Common myeloid progenitor, CD34-positive (primary cell): ENCODE results near the gene TAB2.

ENCODE experiments used
- CTCF ChIA-PET: fragments of 350-600 bp; sonication (Branson Sonifier 250); formaldehyde crosslinking; loops from one replicate; lab custom pipeline; 2021; ENCODE audit warnings: antibody characterized with exemption; lab: Charles Lee
- POLR2A ChIA-PET: fragments of 350-600 bp; sonication (Branson Sonifier 250); formaldehyde crosslinking; loops from one replicate; lab custom pipeline; 2021; ENCODE audit warnings: antibody characterized with exemption; lab: Charles Lee
- DNase-seq, 3 donors: peaks; one replicate each; pipeline versions ENCODE4 v3.0.0 to v3.0.0-alpha.2; 2013
- H3K27ac ChIP-seq, 2 experiments: 1 replicate in 1 of 2; 2 replicates in 1 of 2; pipeline ENCODE4 v1.7.0; 2013; ENCODE audit warnings: inconsistent platforms in 2 of 2, low read length in 2 of 2, mild to moderate bottlenecking in 2 of 2, low read depth in 1 of 2, moderate library complexity in 1 of 2; ENCODE audit not compliant: severe bottlenecking in 2 of 2, insufficient read depth in 1 of 2, poor library complexity in 1 of 2
- H3K27me3 ChIP-seq, 5 experiments: replicated peaks in 2 of 5; 1 replicate in 3 of 5; 2 replicates in 2 of 5; pipeline versions ENCODE4 v1.6.1 to v1.7.0; 2013; ENCODE audit warnings: low read length in 4 of 5, mild to moderate bottlenecking in 2 of 5, moderate library complexity in 2 of 5, inconsistent platforms in 1 of 5; ENCODE audit not compliant: insufficient read depth in 5 of 5, control insufficient read depth in 4 of 5
- H3K36me3 ChIP-seq, 4 experiments: 1 replicate in 2 of 4; 2 replicates in 2 of 4; pipeline versions ENCODE4 v1.6.1 to v1.7.0; 2013; ENCODE audit warnings: low read length in 3 of 4, control low read depth in 1 of 4, mild to moderate bottlenecking in 1 of 4; ENCODE audit not compliant: control insufficient read depth in 4 of 4, insufficient read depth in 4 of 4
- H3K4me1 ChIP-seq, 4 experiments: 1 replicate in 3 of 4; 2 replicates in 1 of 4; pipeline versions ENCODE4 v1.6.1 to v1.7.1; 2013; ENCODE audit warnings: low read length in 3 of 4, mild to moderate bottlenecking in 3 of 4, control low read depth in 1 of 4, inconsistent platforms in 1 of 4, moderate library complexity in 1 of 4; ENCODE audit not compliant: control insufficient read depth in 4 of 4, insufficient read depth in 4 of 4; ENCODE audit errors: control extremely low read depth in 1 of 4
- H3K4me3 ChIP-seq, 7 experiments: 1 replicate in 4 of 7; 2 replicates in 3 of 7; pipeline versions ENCODE4 v1.5.1 to v1.7.0; 2013; ENCODE audit warnings: mild to moderate bottlenecking in 7 of 7, low read length in 6 of 7, moderate library complexity in 6 of 7, inconsistent platforms in 2 of 7, low read depth in 2 of 7, control low read depth in 1 of 7; ENCODE audit not compliant: insufficient read depth in 4 of 7, control insufficient read depth in 1 of 7; ENCODE audit errors: extremely low read depth in 1 of 7
- H3K9me3 ChIP-seq, 5 experiments: 1 replicate in 4 of 5; 2 replicates in 1 of 5; pipeline versions ENCODE4 v1.6.1 to v1.7.1; 2013; ENCODE audit warnings: low read length in 4 of 5, mild to moderate bottlenecking in 2 of 5, inconsistent platforms in 1 of 5, low read depth in 1 of 5, moderate library complexity in 1 of 5; ENCODE audit not compliant: control insufficient read depth in 4 of 5, insufficient read depth in 2 of 5; ENCODE audit errors: control extremely low read depth in 1 of 5
- WGBS: methylation state at CpG from one replicate; pipeline ENCODE4 v1.1.5; 2013; ENCODE audit not compliant: insufficient coverage; 5-methylcytosine and 5-hydroxymethylcytosine counted together

The TAB2 gene

DNA sequence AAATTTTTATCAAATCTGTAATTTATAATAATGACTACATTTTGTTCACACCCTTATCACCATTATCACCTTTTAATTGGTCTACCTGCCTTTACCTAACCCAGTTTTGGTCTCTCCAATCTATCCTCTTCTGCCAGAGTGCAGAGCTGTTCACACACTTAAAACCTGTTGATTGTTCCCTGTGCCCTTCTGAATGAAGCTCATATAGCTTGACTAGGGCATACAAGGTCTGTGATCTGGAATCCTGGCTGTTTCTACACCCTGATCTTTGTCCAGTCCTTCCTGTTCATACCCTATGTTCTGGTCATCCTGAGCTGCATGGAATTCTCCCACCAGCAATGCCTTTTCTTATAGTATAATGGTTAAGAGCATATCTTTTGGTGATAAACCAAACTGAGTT is 53.6 kb downstream of the TAB2 start:
- no peak overlapping the region for H3K4me3 ChIP-seq
- POLR2A ChIA-PET: interaction anchor here (0.6 kb wide), 2 partner anchors 24 to 78 kb away, joined by 3 to 4 read pairs; no protein-coding TSS in a partner anchor
- peak overlapping the region in 1 of 2 experiments; percentile 26 for H3K27ac ChIP-seq
- CTCF ChIA-PET: interaction anchor here (1.1 to 1.6 kb wide), 2 partner anchors 28 to 289 kb away, joined by 3 to 4 read pairs; no protein-coding TSS in a partner anchor
- no peaks in the 10 kb centered on the region for H3K9me3 ChIP-seq
- H3K27me3 ChIP-seq: no peaks in the 10 kb centered on the region
- peaks cover 10 to 24% (median 15%) of the 10 kb centered on the region in 4 experiments for H3K36me3 ChIP-seq
- no peak for DNase-seq
- peaks cover 6 to 35% (median 13%) of the 10 kb centered on the region in 4 experiments for H3K4me1 ChIP-seq

DNA sequence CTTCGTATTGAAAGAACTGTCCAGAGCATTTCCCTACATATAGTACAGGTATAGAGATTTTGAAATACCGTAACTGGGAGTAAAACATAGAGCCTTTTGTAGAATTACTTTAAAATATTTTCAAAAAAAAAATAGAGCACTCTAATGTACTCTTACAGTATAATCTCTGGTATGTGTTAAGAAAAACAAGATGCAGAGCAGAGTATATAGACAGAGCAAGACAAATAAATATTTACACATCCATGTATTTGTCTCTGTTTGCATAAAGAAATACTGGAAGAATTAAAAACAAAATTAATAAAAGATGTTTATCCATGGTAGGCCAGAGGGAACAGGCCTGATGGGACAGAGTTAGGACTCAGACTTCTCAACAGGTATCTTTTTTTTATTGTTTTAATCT is 54.5 kb downstream of the TAB2 start:
- peaks cover 6 to 29% (median 10%) of the 10 kb centered on the region in 4 experiments for H3K4me1 ChIP-seq
- WGBS: no CpG with 5 or more reads among the region's 2 CpGs
- ChIA-PET CTCF (interaction anchor here (1.1 to 1.5 kb wide), 2 partner anchors 11 to 28 kb away, joined by 4 read pairs; no protein-coding TSS in a partner anchor), POLR2A (interaction anchor here (0.6 kb wide), 1 partner anchor 25 kb away, joined by 3 read pairs; no protein-coding TSS in a partner anchor)
- peaks cover 9 to 29% (median 14%) of the 10 kb centered on the region in 4 experiments for H3K36me3 ChIP-seq
- H3K27ac ChIP-seq: no peak overlapping the region
- H3K27me3 ChIP-seq: no peaks in the 10 kb centered on the region
- no peak for DNase-seq
- peak overlapping the region in 1 of 7 experiments; percentile 10 for H3K4me3 ChIP-seq
- no peaks in the 10 kb centered on the region for H3K9me3 ChIP-seq

- ChIA-PET CTCF (no interaction called here), POLR2A (interaction anchor here (0.7 kb wide), 1 partner anchor 31 kb away, joined by 4 read pairs; no protein-coding TSS in a partner anchor)
- H3K4me1 ChIP-seq: peaks cover 6 to 23% (median 10%) of the 10 kb centered on the region in 4 experiments
- peaks cover 16 to 42% (median 21%) of the 10 kb centered on the region in 4 experiments for H3K36me3 ChIP-seq
- no peak for DNase-seq
- H3K4me3 ChIP-seq: no peak overlapping the region
- no peaks in the 10 kb centered on the region for H3K27me3 ChIP-seq
- no peak overlapping the region for H3K27ac ChIP-seq
- 100% methylated on average over 1 of the region's 2 CpGs for WGBS
- no peaks in the 10 kb centered on the region for H3K9me3 ChIP-seq
These were observed 56.0 kb downstream of the TAB2 start for GRCh38 chr6:149373511-149373910.

DNA sequence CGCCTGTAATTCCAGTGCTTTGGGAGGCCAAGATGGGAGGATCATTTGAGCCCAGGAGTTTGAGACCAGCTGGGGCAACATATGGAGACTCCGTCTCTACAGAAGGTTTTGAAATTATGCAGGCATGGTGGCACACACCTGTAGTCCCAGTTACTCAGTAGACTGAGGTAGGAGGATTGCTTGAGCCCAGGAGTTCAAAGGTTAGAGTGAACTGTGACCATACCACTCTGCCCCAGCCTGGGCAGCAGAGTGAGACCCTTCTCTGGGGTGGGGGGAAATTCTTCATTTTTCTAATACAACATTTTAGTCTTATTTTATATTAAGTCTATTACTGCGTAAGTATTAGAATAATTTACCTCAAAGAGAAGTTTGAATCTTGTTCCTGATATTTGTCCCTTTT is 62.5 kb downstream of the TAB2 start:
- no peaks in the 10 kb centered on the region for H3K4me1 ChIP-seq
- POLR2A ChIA-PET: no interaction called here
- WGBS: 100% methylated on average over 2 of the region's 3 CpGs
- peaks cover 27 to 64% (median 37%) of the 10 kb centered on the region in 4 experiments for H3K36me3 ChIP-seq
- no peak overlapping the region for H3K4me3 ChIP-seq
- CTCF ChIA-PET: no interaction called here
- no peaks in the 10 kb centered on the region for H3K27me3 ChIP-seq
- no peak for DNase-seq
- no peaks in the 10 kb centered on the region for H3K9me3 ChIP-seq
- no peak overlapping the region for H3K27ac ChIP-seq

GRCh38 chr6:149380523-149380922 is 63.0 kb downstream of the TAB2 start:
- no peaks in the 10 kb centered on the region for H3K4me1 ChIP-seq
- no peak overlapping the region for H3K27ac ChIP-seq
- H3K4me3 ChIP-seq: no peak overlapping the region
- CTCF ChIA-PET: interaction anchor here (1.0 to 1.4 kb wide), 2 partner anchors 291 to 319 kb away, joined by 3 read pairs; no protein-coding TSS in a partner anchor
- POLR2A ChIA-PET: no interaction called here
- H3K27me3 ChIP-seq: no peaks in the 10 kb centered on the region
- H3K36me3 ChIP-seq: peaks cover 27 to 68% (median 39%) of the 10 kb centered on the region in 4 experiments
- no peak for DNase-seq
- H3K9me3 ChIP-seq: peaks cover 0 to 3% (median 0%) of the 10 kb centered on the region in 5 experiments

- Histone ChIP-seq H3K9me3 (peaks cover 0 to 12% (median 0%) of the 10 kb centered on the region in 5 experiments), H3K27me3 (no peaks in the 10 kb centered on the region), H3K36me3 (peaks cover 27 to 73% (median 44%) of the 10 kb centered on the region in 4 experiments), H3K27ac (no peak overlapping the region), H3K4me1 (no peaks in the 10 kb centered on the region), H3K4me3 (no peak overlapping the region)
- WGBS: 93% methylated on average over 4 of the region's 4 CpGs
- ChIA-PET POLR2A (interaction anchor here (0.7 kb wide), 1 partner anchor 243 kb away, joined by 3 read pairs; no protein-coding TSS in a partner anchor), CTCF (interaction anchor here (1.0 to 1.8 kb wide), 3 partner anchors 11 to 173 kb away, joined by 3 to 4 read pairs (median 4); no protein-coding TSS in a partner anchor)
- no peak for DNase-seq
These were observed 65.9 kb downstream of the TAB2 start for GRCh38 chr6:149383371-149383770.

DNA sequence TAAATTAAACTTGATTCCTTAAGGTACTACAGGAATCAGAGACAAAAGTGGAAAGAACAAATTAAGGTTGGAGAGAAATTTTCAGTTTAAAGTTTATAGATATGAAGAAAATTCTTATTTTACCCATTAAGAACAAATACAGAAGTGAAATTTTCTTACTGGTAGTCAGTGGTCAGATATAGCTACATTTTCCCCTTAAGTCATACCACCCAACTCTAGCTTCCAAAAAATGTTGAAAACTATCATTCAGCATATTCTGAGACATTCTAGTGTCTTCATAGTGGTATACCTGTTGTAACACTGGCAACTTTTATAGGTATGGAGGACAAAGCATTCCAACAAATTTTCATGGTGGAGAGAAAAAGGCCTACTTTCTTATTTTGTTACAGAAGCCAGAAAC is 67.0 kb downstream of the TAB2 start:
- CTCF ChIA-PET: no interaction called here
- H3K27me3 ChIP-seq: no peaks in the 10 kb centered on the region
- H3K4me3 ChIP-seq: no peak overlapping the region
- no peak for DNase-seq
- H3K9me3 ChIP-seq: peaks cover 0 to 12% (median 0%) of the 10 kb centered on the region in 5 experiments
- H3K27ac ChIP-seq: no peak overlapping the region
- POLR2A ChIA-PET: no interaction called here
- H3K4me1 ChIP-seq: no peaks in the 10 kb centered on the region
- H3K36me3 ChIP-seq: peaks cover 17 to 62% (median 34%) of the 10 kb centered on the region in 4 experiments
